Hepatocyte (in vitro differentiated cells): ENCODE measurements around the gene EXOC6B.

Source experiments
- CTCF ChIP-seq: fragments of 200-600 bp; sonication (generic); IDR thresholded peaks from 2 replicates; pipeline ENCODE4 v1.5.1; 2016; ENCODE audit warnings: antibody characterized with exemption, mild to moderate bottlenecking; ENCODE audit not compliant: poor library complexity
- EZH2 ChIP-seq: fragments of 200-600 bp; sonication (generic); IDR thresholded peaks from 2 replicates; pipeline ENCODE4 v1.6.1; 2016; ENCODE audit warnings: antibody characterized with exemption, mild to moderate bottlenecking, borderline replicate concordance
- EZH2phosphoT487 ChIP-seq: fragments of 200-600 bp; sonication (generic); IDR thresholded peaks from one replicate; pipeline ENCODE4 v1.6.1; 2018; ENCODE audit warnings: antibody characterized with exemption, mild to moderate bottlenecking, low read depth, moderate library complexity; ENCODE audit not compliant: unreplicated experiment, severe bottlenecking

GRCh38 chr2:72548081-72548764 lies 277.6 kb downstream of the EXOC6B start:
- TF ChIP-seq CTCF = no peak
- no peak for TF ChIP-seq EZH2
- no peak for TF ChIP-seq EZH2phosphoT487
